ENCODE results near the gene MRPS14. TPM values are rescaled to one million over a fixed set of nuclear protein-coding genes. Genes with fewer than 3 reads are reported as not detected.
A peak's percentile ranks its signal among the peaks of the same experiment; 100 is the strongest.

Gene MRPS14
- total and polyA plus RNA-seq, 9 of the 15 experiments (the other 6 are each of a cell fraction or from before 2014, with no cell fraction given): 38.1 to 231 (median 54.9) TPM

DNA sequence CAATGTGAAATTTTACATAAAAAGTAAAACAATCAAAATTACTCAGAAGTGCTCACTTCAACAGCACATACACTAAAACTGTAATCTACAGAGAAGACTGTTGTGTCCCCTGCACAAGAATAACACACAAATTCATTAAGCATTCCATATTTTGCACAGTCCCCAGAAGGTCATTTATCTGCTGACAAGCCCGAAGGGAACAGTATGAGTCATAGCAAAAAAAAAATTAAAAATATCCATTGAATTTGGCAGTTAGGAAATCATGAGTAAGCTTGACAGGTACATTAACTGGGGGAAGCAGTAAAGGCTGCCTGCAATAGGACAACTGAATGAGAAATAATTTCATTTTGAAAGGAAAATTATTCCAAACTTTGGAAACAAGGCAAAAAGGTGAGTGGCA lies 26.7 kb downstream of the MRPS14 start (continued):
- TF ChIP-seq MYNN (IDR thresholded peaks at IDR 0.05) (no peak), MYNN (CRISPR knock-in tag; IDR thresholded peaks at IDR 0.05) (no peak), ETV5 (CRISPR knock-in tag; IDR thresholded peaks at IDR 0.05; ENCODE audit: low read depth) (no peak), MCM3 (IDR thresholded peaks at IDR 0.05) (no peak), PHF8 (IDR thresholded peaks at IDR 0.05; ENCODE audit: borderline replicate concordance, low read length) (no peak), PHF21A (IDR thresholded peaks at IDR 0.05; ENCODE audit: borderline replicate concordance, low read depth) (no peak), NEUROD1 (IDR thresholded peaks at IDR 0.05; ENCODE audit: borderline replicate concordance, low read depth, low read length, partially characterized antibody) (no peak), ZNF507 (tag; conservative IDR thresholded peaks at IDR 0.05) (no peak), MAFK (IDR thresholded peaks at IDR 0.05; ENCODE audit: low read length) (peak; percentile 38; the same call in 1 of the 2 replicates), PTTG1 (tag; IDR thresholded peaks at IDR 0.05; ENCODE audit: low read depth) (no peak), FOXA1 (IDR thresholded peaks at IDR 0.05; ENCODE audit: borderline replicate concordance) (no peak), BDP1 (IDR thresholded peaks at IDR 0.05; ENCODE audit: insufficient read depth, insufficient read length) (no peak), ZNF175 (CRISPR knock-in tag; IDR thresholded peaks at IDR 0.05; ENCODE audit: low read depth) (peak; percentile 97), U2AF1 (optimal IDR thresholded peaks at IDR 0.05; ENCODE audit: low read depth, low read length) (no peak), ZNF197 (CRISPR knock-in tag; IDR thresholded peaks at IDR 0.05; ENCODE audit: low read depth) (no peak)
- TF ChIP-seq, protein P1, sequence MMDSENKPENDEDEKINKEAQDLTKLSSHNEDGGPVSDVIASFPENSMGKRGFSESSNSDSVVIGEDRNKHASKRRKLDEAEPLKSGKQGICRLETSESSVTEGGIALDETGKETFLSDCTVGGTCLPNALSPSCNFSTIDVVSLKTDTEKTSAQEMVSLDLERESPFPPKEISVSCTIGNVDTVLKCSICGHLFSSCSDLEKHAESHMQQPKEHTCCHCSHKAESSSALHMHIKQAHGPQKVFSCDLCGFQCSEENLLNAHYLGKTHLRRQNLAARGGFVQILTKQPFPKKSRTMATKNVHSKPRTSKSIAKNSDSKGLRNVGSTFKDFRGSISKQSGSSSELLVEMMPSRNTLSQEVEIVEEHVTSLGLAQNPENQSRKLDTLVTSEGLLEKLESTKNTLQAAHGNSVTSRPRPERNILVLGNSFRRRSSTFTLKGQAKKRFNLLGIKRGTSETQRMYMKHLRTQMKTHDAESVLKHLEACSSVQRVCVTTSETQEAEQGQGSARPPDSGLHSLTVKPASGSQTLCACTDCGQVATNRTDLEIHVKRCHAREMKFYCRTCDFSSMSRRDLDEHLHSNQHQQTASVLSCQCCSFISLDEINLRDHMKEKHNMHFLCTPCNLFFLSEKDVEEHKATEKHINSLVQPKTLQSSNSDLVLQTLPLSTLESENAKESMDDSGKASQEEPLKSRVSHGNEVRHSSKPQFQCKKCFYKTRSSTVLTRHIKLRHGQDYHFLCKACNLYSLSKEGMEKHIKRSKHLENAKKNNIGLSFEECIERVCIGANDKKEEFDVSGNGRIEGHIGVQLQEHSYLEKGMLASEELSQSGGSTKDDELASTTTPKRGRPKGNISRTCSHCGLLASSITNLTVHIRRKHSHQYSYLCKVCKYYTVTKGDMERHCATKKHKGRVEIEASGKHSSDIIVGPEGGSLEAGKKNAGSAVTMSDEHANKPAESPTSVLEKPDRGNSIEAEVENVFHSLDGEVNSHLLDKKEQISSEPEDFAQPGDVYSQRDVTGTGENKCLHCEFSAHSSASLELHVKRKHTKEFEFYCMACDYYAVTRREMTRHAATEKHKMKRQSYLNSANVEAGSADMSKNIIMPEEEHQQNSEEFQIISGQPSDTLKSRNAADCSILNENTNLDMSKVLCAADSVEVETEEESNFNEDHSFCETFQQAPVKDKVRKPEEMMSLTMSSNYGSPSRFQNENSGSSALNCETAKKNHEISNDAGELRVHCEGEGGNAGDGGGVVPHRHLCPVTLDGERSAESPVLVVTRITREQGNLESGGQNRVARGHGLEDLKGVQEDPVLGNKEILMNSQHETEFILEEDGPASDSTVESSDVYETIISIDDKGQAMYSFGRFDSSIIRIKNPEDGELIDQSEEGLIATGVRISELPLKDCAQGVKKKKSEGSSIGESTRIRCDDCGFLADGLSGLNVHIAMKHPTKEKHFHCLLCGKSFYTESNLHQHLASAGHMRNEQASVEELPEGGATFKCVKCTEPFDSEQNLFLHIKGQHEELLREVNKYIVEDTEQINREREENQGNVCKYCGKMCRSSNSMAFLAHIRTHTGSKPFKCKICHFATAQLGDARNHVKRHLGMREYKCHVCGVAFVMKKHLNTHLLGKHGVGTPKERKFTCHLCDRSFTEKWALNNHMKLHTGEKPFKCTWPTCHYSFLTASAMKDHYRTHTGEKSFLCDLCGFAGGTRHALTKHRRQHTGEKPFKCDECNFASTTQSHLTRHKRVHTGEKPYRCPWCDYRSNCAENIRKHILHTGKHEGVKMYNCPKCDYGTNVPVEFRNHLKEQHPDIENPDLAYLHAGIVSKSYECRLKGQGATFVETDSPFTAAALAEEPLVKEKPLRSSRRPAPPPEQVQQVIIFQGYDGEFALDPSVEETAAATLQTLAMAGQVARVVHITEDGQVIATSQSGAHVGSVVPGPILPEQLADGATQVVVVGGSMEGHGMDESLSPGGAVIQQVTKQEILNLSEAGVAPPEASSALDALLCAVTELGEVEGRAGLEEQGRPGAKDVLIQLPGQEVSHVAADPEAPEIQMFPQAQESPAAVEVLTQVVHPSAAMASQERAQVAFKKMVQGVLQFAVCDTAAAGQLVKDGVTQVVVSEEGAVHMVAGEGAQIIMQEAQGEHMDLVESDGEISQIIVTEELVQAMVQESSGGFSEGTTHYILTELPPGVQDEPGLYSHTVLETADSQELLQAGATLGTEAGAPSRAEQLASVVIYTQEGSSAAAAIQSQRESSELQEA (IDR thresholded peaks at IDR 0.05; ENCODE audit: low read depth): no peak
- TF ChIP-seq, protein P2, sequence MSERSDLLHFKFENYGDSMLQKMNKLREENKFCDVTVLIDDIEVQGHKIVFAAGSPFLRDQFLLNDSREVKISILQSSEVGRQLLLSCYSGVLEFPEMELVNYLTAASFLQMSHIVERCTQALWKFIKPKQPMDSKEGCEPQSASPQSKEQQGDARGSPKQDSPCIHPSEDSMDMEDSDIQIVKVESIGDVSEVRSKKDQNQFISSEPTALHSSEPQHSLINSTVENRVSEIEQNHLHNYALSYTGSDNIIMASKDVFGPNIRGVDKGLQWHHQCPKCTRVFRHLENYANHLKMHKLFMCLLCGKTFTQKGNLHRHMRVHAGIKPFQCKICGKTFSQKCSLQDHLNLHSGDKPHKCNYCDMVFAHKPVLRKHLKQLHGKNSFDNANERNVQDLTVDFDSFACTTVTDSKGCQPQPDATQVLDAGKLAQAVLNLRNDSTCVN (CRISPR knock-in tag; IDR thresholded peaks at IDR 0.05): no peak
- TF ChIP-seq, protein P3, sequence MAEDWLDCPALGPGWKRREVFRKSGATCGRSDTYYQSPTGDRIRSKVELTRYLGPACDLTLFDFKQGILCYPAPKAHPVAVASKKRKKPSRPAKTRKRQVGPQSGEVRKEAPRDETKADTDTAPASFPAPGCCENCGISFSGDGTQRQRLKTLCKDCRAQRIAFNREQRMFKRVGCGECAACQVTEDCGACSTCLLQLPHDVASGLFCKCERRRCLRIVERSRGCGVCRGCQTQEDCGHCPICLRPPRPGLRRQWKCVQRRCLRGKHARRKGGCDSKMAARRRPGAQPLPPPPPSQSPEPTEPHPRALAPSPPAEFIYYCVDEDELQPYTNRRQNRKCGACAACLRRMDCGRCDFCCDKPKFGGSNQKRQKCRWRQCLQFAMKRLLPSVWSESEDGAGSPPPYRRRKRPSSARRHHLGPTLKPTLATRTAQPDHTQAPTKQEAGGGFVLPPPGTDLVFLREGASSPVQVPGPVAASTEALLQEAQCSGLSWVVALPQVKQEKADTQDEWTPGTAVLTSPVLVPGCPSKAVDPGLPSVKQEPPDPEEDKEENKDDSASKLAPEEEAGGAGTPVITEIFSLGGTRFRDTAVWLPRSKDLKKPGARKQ (CRISPR knock-in tag; IDR thresholded peaks at IDR 0.05): no peak

All from K562 (cell line).